Prostate gland (tissue), 2 donors: ENCODE data around the gene TRAF2.

ENCODE experiments used
- POLR2AphosphoS5 ChIP-seq: sonication (generic); formaldehyde crosslinking; IDR thresholded peaks from one replicate; pipeline ENCODE4 v1.6.1; 2017; ENCODE audit warnings: antibody characterized with exemption
- TF ChIP-seq, protein P1 (sequence below), 4 experiments: fragments of 200-600 bp in 2 of 4; fragments of 450-650 bp in 2 of 4; sonication (generic) in 2 of 4; IDR thresholded peaks; 1 replicate in 3 of 4; 2 replicates in 1 of 4; pipeline ENCODE4 v1.5.1; 2016 to 2019; ENCODE audit warnings: antibody characterized with exemption in 4 of 4, mild to moderate bottlenecking in 2 of 4, moderate library complexity in 2 of 4

DNA sequence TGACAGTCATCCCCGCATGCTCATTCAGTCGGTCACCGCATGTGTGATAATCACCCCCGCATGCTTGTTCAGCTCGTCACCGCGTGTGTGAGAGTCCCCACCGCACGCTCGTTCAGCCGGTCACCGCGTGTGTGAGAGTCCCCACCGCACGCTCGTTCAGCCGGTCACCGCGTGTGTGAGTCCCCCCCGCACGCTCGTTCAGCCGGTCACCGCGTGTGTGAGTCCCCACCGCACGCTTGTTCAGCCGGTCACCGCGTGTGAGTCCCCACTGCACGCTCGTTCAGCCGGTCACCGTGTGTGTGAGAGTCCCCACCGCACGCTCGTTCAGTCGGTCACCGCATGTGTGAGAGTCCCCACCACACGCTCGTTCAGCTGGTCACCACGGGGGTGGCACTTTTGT is 3.5 kb downstream of the TRAF2 start:
- TF ChIP-seq POLR2AphosphoS5 = no peak
- TF ChIP-seq, protein P1, sequence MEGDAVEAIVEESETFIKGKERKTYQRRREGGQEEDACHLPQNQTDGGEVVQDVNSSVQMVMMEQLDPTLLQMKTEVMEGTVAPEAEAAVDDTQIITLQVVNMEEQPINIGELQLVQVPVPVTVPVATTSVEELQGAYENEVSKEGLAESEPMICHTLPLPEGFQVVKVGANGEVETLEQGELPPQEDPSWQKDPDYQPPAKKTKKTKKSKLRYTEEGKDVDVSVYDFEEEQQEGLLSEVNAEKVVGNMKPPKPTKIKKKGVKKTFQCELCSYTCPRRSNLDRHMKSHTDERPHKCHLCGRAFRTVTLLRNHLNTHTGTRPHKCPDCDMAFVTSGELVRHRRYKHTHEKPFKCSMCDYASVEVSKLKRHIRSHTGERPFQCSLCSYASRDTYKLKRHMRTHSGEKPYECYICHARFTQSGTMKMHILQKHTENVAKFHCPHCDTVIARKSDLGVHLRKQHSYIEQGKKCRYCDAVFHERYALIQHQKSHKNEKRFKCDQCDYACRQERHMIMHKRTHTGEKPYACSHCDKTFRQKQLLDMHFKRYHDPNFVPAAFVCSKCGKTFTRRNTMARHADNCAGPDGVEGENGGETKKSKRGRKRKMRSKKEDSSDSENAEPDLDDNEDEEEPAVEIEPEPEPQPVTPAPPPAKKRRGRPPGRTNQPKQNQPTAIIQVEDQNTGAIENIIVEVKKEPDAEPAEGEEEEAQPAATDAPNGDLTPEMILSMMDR (IDR thresholded peaks at IDR 0.05) = no peak
